HG02840 (cell line): ENCODE results near the gene GLRX5.

Experiments
- ATAC-seq: cut with Tn5 transposase; IDR thresholded peaks from one replicate; pipeline ENCODE4 v1.9.1; 2021; ENCODE audit warnings: mild to moderate bottlenecking, moderate library complexity, moderate number of reproducible peaks; ENCODE audit not compliant: unreplicated experiment, low FRiP score

GLRX5 gene

DNA sequence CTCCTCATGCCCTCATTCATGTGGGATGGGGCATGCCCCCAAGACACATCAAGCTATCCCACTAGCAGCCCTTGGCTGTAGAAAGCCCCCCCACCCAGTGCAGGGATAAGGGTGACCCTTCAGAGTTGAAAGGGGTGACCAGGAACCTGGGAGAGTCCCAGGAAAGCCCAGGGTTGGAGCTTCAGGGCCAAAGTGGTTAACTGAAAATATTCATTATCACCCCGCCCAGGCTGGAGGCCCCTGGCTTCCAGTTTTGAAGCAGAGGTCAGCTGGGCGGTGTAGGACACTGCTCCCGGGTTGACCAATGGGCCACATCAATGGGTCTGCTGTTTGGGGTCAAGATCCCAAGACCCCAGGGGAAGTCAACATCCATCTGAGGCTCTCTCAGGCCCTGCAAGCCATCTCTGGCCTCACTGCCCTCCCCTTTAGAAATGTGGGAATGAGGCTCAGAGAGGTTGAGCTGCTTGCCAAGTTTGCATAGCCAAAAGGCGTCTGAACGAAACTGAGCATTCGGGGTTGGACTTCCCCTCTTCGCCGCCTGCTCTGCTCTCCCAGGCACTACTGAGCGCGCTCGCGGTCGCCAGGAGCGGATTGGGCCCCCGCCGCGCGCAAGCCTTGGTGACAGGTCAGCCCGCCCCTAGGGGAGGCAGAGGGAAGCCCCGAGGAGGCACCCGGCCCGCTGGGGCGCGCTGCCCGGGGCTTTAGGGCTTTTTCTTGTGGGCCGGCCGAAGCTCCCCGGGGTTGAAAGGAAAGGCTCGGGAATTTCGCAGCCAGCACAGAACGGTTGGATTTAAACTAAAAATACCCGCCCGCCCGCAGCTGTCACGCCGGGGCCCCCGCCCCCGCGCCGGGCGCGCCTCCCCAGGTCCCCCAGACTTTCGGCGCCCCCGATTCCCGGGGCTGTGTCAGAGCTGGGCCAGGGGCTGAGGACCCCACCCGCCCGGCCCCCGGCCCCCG, 19.0 kb upstream of the GLRX5 start:
- peak; percentile 76 for ATAC-seq

DNA sequence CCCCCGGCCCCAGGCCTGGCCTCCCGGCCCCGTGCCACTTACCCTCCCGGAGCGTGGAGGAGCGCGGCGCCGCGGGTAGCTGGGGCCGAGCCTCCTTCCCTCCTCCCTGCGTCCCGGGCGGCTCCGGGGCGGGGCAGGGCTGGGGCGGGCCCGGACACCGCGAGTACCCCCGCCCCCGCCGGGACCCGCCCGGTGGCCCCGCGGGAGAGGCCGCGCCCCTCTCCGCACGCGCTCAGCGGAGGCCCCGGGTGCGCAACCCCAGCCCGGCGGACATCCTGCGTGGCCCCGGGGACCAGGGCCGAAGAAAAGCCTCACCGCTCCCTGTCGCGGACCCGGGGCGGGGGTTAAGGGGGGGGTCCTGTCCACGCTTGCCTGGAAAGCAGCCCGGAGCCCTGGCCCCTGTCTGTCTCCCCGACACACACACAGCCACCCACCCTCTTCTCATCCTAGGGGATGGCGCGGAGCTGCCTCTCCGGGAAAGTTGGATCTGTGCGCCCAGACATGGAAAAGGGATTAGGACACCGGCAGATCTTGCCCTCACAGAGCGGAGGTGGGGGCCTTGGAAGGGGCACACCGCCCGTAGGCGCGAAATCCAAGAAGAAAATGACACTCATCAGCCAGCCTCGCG, 18.2 kb upstream of the GLRX5 start, which contains the start of gene SYNE3:
Gene SYNE3, minus strand, starts transcription at position 97 of the 628 bp plus-strand sequence. CDS start 40,829 bp downstream, outside the sequence.
- ATAC-seq, result peak; percentile 45

GRCh38 chr14:95518045-95518751, 16.7 kb upstream of the GLRX5 start:
- no peak for ATAC-seq

DNA sequence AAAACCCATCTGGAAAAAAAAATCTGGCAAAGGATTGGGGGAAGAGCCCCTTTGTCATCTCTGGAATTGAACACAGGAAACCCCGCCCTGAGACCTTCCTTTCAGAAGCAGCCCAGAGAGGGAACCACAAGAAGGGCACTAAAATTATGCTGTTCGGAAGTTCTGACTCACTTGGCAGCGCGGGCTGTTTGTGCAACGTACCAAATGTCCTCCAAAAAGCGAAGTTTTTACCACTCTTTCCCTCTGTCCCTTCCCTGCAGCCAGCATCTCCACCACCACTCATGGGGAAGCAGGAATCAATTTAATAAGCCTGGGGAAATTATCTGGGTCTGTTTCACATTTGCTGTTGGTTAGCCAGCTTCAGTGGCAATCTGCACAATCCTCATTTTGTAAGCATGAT, 15.2 kb upstream of the GLRX5 start:
- no peak for ATAC-seq

- no peak for ATAC-seq
Observed at GRCh38 chr14:95520346-95520745, 14.5 kb upstream of the GLRX5 start.

DNA sequence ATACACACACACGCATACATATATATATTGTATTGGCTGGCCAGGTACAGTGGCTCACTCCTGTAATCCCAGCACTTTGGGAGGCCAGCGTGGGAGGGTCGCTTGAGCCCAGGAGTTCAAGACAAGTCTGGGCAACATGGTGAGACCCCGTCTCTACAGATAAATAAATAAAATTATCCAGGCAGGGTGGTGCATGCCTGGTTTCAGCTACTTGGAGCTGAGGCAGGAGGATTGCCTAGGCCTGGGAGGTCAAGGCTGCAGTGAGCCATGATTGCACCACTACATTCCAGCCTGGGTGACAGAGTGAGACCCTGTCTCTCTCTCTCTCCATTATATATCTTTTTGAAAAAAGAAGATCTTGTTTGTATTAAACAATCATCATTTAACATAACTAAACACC, 13.8 kb upstream of the GLRX5 start:
- no peak for ATAC-seq

GRCh38 chr14:95522116-95522515, 12.7 kb upstream of the GLRX5 start:
- no peak for ATAC-seq

DNA sequence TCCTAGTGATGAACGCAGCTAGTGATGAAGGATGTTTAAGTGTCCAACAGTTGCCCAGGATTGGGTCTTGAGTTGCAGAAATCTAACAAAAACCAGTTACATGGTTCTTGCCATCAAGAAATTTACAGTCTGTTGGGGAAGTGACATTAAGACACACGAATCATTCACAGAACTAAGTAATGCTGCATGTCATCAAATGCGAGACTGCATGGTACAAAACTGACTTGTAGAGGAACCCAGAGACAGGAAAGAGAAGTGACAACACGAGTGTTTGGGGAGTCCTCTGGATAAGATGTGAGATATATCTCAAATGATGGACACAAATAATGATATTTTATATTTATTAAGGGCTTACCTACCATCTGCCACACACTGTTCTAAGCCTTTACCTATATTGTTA, 12.3 kb upstream of the GLRX5 start:
- no peak for ATAC-seq

GRCh38 chr14:95523051-95523814, 11.6 kb upstream of the GLRX5 start:
- ATAC-seq, result no peak

- no peak for ATAC-seq
Observed at GRCh38 chr14:95523815-95524448, 10.9 kb upstream of the GLRX5 start.

- ATAC-seq, result no peak
Observed at GRCh38 chr14:95524706-95525512, 9.9 kb upstream of the GLRX5 start.

DNA sequence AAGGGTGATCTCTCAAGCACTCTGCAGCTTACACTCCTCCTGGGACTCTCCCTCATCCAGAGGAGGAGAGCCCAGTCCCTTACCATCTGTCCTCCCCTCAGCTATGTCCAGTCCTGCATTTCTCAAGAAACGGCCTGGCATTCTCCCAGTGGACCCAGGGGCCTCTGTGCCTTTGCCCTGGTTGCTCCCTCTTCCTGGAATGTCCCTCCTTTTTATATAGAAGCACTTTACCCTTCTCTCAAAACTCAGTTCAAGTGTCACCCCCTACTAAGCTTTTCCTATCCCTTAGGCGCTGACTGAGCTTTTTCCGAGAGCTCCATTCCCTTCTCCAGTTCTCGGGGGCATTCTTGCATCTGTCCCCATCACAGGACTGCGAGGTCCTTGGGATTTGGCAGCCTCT, 8.9 kb upstream of the GLRX5 start:
- ATAC-seq, result no peak

DNA sequence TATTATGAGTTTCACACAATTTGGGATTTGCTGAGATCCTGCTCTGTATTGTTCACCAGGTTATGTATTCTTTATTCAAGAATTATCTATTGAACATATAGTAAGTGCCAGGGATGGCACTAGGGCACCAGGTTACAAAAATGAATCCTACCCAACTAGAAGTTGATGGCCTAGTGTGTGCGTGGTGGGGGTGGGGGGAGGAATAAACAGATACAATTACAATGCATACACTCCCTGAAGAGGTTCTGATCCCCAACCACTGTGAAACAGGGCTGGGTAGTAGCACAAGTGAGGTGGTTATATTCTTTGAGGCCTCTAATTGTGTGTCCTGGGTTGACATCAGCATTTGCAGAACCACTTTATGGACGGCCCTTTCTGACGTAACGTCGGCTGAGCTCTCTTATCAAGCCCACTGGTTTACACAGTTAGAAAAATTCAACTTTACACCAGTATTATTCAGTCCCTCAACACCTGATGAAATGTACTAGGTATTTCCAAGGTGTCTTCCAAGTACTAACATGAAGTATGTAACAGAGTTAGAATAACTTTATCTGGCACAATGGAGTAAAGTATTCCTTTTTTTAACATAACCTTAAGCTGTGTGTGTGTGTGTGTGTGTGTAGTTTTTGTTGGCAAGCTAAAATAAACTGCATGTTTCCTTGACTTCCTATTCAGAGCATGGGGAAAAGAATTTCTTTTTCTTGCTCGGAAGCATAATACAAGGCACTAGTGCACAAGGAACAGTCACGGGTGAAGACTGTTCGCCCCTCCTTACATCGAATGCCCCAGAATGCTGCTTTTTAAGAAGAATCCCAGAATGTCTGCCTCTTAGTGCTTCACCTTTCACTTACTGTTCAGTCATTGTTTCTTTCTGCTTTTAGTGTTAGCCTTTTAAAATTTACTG, 8.1 kb upstream of the GLRX5 start:
- no peak for ATAC-seq

GRCh38 chr14:95527387-95528002, 7.4 kb upstream of the GLRX5 start:
- ATAC-seq, result no peak

DNA sequence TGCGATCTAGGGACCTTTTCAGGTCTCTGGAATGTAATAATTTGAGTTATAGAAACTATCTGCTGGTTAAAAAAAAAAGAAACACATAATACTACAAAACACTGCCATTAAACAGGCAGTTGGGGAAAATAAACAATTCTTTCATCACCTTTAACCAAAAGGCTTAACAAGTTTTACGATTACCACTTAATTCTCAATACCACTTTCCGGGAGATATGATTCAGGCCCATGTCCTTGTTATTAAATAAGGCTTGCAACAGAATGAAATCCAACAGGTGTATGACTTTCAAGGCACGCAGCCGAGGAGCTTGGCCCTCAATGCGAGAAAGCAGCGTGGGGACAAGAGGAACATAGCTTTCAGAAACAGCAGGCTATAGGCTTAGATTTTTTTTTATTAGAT, 5.6 kb upstream of the GLRX5 start:
- no peak for ATAC-seq

- ATAC-seq, result no peak
Observed at GRCh38 chr14:95530473-95531276, 4.2 kb upstream of the GLRX5 start.

DNA sequence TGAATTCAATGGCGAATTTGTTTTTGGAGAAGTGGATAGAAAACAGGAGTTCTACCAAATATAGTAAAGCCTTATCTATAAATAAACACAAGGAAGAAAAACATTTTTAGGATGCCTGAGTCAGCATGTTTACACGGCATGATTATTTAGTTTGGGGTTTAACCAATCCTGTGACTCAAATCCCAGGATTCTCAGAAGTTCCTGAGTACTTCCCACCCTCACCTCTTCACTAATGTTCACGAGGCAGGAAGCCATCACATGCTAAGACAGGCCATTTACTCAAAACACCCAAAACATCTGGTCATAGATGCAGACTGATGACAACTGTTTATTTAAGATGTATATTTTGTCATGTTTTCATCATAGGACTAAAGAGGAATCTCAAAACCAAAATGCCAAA, 3.4 kb upstream of the GLRX5 start:
- no peak for ATAC-seq
